ENCODE measurements around the gene FMN2.

The FMN2 gene

DNA sequence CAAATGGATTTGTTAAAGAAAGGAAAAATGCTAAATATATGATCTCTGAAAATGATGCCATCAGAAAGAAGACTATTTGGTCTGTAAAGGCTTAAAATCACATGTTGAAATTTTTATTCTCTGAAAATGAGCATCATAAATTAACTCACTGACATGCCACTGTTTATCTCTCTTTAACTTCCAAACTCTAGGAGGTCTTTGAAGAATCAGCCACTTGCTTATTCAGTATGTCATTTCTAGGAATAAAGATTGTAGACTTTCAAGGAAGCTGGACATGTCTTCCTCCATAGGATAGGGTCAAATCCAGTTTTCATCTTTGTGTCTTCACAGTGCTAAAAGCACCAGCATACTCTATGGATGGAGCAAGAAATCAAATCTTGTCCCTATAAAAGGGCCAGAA lies 147.6 kb downstream of the FMN2 start:
- Histone ChIP-seq H3K9me3 (no peaks in the 10 kb centered on the region), H3K27ac (no peak overlapping the region), H3K4me1 (ENCODE audit: control insufficient read depth in 1 of 2, insufficient read depth in 1 of 2, low read depth in 1 of 2, low read length in 1 of 2) (no peaks in the 10 kb centered on the region), H3K27me3 (no peaks in the 10 kb centered on the region), H3K4me3 (ENCODE audit: low read depth in 1 of 2, low read length in 1 of 2) (no peak overlapping the region), H3K36me3 (no peaks in the 10 kb centered on the region)
- TF ChIP-seq, protein P1, sequence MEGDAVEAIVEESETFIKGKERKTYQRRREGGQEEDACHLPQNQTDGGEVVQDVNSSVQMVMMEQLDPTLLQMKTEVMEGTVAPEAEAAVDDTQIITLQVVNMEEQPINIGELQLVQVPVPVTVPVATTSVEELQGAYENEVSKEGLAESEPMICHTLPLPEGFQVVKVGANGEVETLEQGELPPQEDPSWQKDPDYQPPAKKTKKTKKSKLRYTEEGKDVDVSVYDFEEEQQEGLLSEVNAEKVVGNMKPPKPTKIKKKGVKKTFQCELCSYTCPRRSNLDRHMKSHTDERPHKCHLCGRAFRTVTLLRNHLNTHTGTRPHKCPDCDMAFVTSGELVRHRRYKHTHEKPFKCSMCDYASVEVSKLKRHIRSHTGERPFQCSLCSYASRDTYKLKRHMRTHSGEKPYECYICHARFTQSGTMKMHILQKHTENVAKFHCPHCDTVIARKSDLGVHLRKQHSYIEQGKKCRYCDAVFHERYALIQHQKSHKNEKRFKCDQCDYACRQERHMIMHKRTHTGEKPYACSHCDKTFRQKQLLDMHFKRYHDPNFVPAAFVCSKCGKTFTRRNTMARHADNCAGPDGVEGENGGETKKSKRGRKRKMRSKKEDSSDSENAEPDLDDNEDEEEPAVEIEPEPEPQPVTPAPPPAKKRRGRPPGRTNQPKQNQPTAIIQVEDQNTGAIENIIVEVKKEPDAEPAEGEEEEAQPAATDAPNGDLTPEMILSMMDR (IDR thresholded peaks at IDR 0.05): no peak

DNA sequence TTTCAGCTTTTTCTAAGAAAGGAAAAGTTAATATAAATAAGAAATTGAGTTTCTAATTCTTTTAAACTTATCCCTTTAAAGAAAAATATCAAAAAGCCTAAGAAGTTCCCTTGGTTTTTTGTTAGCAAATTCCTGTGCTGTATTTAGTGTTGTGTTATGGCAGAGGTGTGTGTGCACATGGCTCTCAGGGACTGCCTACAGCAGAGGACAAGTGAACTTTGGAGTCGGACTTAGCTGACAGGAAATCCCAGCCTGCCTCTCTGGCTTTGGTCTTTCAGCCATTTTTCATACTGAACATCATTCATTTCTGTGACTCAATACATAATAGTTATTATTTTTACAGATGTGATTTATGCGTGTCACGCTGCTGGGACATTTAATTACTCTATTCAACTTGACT lies 149.6 kb downstream of the FMN2 start:
- Histone ChIP-seq H3K27ac (no peak overlapping the region), H3K27me3 (no peaks in the 10 kb centered on the region), H3K4me1 (ENCODE audit: control insufficient read depth in 1 of 2, insufficient read depth in 1 of 2, low read depth in 1 of 2, low read length in 1 of 2) (no peaks in the 10 kb centered on the region), H3K9me3 (no peaks in the 10 kb centered on the region), H3K4me3 (ENCODE audit: low read depth in 1 of 2, low read length in 1 of 2) (no peak overlapping the region), H3K36me3 (no peaks in the 10 kb centered on the region)
- TF ChIP-seq, protein P1 (IDR thresholded peaks at IDR 0.05): no peak

DNA sequence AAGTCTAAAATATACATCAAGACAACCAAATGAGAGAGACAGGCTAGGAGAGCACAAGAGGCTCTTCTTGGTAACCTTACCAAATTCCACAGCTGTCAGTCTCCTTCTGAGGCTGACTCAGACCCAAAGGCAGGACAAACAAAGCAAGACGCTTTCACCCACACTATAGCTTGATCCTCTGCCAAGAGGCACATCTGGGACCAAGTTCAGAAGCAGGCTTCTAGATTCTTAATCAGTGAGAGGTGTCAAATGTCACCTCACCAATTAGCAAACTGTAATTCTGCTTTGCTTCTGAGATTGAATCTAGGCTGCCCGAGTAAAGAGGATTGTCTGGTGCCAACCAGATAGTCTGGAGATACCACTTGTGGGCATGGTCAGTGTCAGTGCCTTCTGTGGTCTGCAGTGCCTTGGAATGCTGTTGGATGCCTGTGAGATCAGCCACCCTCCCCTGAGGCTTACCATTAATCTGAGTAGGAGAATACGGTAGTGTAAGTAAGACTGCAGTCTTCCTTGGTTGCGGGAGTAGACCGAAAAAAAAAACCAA lies 151.0 kb downstream of the FMN2 start:
- Histone ChIP-seq H3K4me1 (ENCODE audit: control insufficient read depth in 1 of 2, insufficient read depth in 1 of 2, low read depth in 1 of 2, low read length in 1 of 2) (no peaks in the 10 kb centered on the region), H3K36me3 (no peaks in the 10 kb centered on the region), H3K9me3 (no peaks in the 10 kb centered on the region), H3K27me3 (no peaks in the 10 kb centered on the region), H3K27ac (no peak overlapping the region), H3K4me3 (ENCODE audit: low read depth in 1 of 2, low read length in 1 of 2) (no peak overlapping the region)
- TF ChIP-seq, protein P1 (IDR thresholded peaks at IDR 0.05): no peak

DNA sequence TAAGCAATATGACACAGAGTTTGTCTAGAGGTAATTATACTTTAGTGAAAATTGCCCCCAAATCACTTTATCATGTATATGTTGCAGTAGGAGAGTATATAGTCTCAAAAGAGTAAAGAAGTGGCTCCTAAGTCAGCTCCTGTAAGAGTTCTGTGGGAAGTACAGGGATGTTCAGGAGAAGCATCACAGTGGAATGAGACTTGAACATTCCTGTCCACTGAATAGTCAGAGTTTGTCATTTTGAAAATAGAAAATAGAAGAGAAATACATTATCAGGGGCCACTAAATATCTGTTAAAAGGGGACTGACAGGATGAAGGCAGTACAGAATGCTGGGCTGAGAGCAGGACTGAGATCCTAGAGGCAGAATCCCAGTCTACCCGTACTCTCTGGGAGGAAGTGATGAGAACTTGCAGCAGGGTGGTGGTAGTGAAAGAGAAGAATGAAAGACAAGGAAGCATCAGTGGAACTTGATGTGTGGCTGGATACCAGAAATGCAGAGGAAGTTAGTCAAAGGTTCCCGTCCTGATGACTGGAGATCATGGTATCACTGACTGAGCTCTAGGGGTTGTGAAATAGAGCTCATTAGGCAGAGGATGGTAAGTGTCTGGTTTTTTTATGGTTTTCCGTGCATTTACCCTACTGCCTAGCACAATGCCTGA lies 153.4 kb downstream of the FMN2 start:
- TF ChIP-seq, protein P1 (IDR thresholded peaks at IDR 0.05): no peak
- no peak overlapping the region for H3K27ac ChIP-seq
- H3K36me3 ChIP-seq: no peaks in the 10 kb centered on the region
- no peaks in the 10 kb centered on the region for H3K9me3 ChIP-seq
- H3K4me3 ChIP-seq (ENCODE audit: low read depth in 1 of 2, low read length in 1 of 2): no peak overlapping the region
- no peaks in the 10 kb centered on the region for H3K4me1 ChIP-seq (ENCODE audit: control insufficient read depth in 1 of 2, insufficient read depth in 1 of 2, low read depth in 1 of 2, low read length in 1 of 2)
- H3K27me3 ChIP-seq: no peaks in the 10 kb centered on the region

DNA sequence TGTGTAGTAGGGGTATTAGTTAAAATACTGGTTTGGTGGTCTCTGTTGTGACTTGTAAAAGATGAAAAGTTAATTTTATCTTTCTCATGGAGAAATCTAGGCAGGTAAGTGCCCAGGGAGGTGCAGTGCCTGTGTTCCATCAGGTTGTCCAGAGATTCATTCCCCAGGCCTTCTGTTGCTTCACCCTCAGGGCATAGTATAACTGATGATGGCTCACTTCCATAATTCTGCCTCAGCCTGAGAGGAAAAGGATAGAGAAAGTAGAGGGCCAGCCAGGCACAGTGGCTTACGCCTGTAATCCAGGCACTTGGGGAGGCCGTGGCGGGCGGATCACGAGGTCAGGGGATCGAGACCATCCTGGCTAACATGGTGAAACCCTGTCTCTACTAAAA lies 153.9 kb downstream of the FMN2 start:
- Histone ChIP-seq H3K4me3 (ENCODE audit: low read depth in 1 of 2, low read length in 1 of 2) (no peak overlapping the region), H3K27ac (no peak overlapping the region)
- TF ChIP-seq, protein P1 (IDR thresholded peaks at IDR 0.05): no peak

More for the DNA sequence above, 153.9 kb downstream of the FMN2 start:
- no peaks in the 10 kb centered on the region for H3K4me1 ChIP-seq (ENCODE audit: control insufficient read depth in 1 of 2, insufficient read depth in 1 of 2, low read depth in 1 of 2, low read length in 1 of 2)
- H3K36me3 ChIP-seq: no peaks in the 10 kb centered on the region
- no peaks in the 10 kb centered on the region for H3K27me3 ChIP-seq
- H3K9me3 ChIP-seq: no peaks in the 10 kb centered on the region
